Hematopoietic multipotent progenitor cell treated with erythropoietin and hydrocortisone succinate and interleukin-3 and kit ligand, for 17 days (in vitro differentiated cells): ENCODE results near the gene GRM7.

Experiments
- DNase-seq: peaks from one replicate; pipeline ENCODE4 v3.0.0-alpha.2; 2015; ENCODE audit warnings: low spot score

Gene GRM7

DNA sequence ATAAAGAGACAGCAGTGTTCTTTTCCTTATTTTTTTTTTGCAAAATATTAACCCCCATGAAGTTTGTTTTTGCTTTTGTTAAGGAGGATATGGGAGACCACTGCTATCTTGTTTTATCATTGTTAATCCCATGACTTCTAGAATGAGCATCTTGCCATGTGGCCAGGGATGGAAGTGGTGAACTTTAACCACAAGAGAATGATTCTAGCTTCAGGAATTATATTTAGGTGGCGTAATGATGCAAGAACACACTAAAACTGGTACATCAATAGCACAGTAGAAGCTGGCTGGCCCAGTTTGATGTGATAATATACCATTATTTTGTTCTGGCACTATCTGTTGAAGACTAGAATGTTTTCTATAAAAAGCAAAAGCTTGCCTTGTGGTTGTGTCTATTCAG is 720.9 kb downstream of the GRM7 start:
- DNase-seq = no peak

DNA sequence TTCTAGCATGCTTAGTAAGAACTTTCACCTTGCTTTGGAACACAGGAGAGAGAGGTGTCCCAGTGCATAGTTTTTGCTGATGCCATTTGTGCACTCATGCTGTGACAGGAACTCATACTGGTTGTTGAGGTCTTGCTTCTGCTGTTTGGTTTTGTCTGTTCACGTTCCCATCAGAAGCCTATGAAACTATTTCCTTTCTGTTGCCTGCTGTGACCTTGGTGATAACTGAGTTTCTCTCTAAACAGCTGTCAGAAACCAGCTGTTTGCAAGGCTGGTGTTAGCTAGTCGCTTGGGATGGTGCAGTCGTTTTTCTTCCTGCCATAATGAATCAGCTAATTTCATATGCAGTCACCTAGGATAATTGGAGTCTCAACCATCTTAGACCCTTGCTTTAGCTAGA is 724.1 kb downstream of the GRM7 start:
- DNase-seq = no peak

DNA sequence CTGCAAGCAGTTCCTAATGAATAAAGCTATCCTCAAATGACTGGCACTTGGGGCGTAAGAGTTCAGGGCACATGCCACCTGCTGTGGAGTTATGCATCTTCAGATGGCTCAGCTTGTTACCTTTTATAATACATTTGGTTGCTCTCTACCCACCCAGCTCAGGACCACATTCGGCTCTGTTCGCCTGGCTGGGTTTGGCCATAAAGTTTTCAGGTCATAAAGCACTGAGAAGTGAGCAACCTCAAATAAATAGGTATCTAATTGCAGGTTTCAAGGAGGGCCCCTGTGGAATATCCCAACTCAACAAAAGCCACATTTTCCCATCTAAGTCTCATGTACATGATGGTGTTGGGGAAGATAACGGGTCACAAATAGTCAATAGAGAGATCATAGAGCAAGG is 727.3 kb downstream of the GRM7 start:
- no peak for DNase-seq

DNA sequence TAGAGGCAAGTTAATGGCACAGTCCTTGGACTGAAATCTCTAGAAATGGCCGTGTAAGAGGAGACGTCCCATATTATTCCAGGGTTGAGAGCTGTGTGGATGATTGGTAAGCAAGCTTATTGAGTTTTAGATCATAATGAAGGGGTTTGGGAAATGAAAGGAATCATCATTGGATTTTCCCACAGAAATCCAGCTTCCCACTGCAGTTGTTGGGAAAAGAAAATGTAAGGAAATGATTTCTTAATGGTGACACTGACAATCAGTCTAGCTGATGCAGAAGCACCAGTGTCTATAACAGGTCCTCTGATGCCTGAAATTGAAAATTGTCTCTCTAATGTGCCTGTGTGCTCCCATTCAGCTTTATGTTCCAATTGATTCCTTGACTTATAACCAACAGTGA is 728.6 kb downstream of the GRM7 start:
- no peak for DNase-seq

DNA sequence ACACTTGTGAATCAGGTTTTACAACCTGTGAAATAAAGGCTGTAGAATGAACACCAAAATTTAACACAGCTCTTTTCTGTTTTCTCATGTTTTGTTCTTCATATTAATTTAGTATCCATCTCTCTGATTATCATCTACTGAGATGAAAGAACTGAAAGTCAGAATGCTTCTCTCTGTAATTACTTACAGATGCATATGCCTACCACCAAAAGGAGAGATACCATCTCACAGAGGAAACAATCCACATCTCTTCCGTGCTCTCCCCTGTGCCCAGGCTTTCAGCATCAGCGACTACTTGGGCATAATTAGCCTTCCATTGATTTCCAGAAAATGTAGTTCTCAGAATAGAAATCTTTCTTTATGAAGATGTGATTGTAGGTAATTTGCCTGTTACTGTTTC is 741.4 kb downstream of the GRM7 start:
- no peak for DNase-seq

DNA sequence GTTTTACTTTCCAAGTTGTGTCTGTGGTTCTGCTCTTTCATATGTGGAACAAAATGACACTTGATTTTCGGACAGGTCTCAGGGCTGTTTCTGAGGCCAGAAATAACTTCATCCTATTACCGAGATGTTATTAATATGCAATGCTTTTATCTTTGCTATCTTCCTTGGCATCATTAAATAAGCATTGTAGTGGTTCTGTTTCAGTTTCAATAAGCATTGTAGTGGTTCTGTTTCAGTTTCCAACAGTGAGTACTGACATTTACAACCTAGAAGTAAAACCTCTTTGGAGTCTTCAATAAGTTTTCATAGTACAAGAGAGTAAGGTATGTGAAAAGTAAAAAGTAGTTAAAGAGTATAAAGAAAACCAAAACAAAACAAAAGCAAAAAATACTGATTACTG is 746.2 kb downstream of the GRM7 start:
- no peak for DNase-seq

DNA sequence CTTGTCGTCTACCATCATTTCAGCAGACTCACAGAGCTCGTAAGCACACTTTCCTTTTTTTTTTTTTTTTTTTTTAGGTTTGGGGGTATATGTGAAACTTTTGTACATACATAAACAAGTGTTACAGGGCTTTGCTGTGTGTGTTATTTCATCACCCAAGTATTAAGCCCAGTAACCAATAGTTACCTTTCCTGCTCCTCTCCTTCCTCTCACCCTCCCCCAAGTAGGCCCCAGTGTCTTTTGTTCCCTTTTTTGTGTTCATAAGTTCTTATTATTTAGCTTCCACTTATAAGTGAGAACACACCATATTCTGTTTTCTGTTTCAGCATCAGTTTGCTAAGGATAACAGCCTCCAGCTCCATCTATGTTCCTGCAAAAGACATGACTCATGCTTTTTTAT is 746.8 kb downstream of the GRM7 start:
- DNase-seq = no peak

DNA sequence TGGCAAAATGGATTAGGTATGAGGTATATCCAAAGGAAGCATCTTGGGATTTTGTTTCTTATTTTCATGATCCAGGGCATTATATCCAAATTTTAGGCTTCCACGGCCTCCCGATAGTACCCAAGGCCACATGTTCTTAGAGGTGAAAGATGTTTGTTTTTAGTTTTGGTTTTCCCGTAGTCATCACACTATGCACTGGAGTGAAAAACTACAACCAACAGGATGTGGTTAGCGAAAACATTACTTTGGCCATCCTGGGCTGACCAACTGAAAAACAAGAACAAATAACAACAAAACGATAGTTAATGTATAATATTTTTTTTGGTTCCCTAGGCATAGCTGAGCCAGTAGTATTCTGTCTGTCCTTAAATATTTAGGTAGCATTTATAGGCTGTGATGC is 749.7 kb downstream of the GRM7 start:
- DNase-seq = no peak

DNA sequence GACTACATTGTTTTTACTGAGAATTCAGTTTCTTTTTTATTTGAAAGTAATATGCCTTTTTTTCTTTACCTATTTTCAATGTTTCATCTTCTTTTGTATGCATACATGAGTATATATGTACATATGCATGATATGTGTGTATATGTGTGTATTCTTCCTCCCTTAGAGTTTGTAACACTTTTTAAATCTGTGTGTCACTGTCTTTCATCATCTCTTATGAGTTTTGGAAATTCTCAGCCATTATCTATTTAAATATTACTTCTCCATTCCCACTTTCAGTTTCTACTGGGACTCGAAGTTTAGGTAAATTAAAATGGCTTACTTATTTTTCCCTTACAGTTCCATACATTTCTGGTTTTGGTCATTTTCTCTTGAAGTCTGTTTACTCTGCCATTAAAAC is 754.1 kb downstream of the GRM7 start:
- DNase-seq = no peak

DNA sequence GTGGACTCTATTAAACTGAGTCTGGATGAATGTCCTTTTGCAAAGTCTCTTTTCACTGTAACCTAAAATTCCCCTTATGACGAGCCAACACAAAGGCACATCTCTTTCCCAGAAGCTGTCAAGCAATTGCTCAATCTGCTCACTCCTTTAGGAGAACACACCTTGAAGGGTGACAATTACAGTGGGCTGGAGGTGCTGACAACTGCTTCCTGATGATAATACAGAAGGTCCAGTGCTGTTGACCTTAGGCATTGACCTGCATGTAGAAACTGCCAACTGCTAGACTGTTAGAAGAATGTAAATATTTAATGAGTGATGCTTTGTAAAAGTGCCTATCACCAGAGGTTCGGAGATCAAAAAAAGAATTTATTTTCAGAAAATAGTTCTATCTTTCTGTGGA is 757.7 kb downstream of the GRM7 start:
- no peak for DNase-seq

DNA sequence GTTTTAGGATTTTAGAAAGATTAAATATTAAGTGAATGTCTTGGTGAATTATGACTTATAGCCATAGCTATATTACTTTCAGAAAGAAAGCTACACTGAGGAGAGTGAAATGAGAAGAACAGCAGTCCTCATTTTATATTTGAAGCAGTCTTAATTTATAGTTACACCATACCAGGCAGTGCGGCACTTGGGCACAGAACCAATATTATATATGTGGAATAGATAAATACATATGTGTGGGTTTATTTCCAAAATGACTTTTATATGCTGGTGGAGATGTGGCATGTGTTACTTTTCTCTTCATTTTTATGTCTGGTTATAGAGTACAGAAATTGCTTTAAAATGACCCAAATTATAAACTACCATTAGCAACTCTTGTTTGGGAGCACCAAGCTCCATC is 759.5 kb downstream of the GRM7 start:
- DNase-seq = no peak

DNA sequence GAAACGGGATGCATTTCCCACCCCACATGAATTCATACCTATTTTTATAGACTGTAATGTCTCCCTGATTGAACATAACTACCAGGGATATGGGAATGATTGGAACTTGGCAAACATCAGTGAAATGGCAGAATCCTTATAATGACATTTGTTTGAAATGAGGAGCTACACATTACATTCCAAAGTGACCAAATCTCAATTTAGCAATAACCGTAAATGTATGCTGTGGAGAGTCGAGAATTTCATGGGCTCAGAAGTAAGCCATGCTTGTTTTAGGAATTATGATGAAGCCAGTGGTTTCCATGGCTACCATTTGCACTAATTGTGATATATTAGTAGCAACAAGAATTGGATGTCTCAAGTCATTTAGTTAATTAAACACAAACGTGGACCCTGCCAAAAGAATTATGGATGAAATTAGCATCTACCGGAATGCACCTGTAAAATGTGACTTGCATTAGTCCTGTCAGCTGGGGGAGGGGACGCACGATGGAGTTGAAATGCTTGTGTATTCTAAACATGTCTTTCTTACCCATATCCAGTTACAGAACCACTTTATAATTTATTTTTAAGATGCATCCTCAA is 760.2 kb downstream of the GRM7 start:
- DNase-seq = no peak

DNA sequence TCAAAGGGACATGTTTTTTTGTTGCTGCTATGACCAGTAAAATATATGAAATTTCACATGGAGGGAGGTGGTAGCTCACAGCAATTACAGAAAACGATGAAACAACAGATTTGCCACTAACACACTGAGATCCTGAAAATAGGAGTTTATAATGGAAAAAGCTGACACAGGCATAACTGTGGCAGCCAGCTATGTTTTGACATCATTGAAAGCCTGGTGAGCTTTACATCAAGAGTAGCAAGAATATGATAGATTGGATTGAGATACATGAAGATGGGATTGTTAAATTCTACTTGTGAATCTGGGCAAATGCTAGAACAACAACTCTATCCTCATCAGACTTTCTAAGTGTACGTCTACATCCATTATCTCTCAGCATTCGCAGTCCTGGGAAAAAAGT is 760.7 kb downstream of the GRM7 start:
- DNase-seq = no peak

DNA sequence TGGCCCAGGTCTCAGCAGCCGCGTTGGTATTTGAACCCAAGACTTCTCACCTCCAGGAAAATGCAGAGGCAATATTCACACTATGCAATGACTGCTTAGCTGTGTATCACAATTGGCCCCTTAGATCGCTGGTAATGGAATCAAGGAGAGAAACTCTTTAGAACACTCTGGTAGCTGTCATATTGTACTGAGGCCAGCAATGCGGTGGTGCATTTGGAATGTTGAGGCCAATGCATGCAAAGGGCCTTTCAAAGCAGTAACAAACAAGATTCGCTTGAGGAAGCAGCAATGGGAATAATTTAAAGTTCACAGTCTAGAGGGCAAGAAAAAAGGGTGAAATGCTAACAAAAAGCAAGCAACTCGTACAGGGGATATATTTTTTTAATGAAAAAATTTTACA is 764.1 kb downstream of the GRM7 start:
- no peak for DNase-seq

DNA sequence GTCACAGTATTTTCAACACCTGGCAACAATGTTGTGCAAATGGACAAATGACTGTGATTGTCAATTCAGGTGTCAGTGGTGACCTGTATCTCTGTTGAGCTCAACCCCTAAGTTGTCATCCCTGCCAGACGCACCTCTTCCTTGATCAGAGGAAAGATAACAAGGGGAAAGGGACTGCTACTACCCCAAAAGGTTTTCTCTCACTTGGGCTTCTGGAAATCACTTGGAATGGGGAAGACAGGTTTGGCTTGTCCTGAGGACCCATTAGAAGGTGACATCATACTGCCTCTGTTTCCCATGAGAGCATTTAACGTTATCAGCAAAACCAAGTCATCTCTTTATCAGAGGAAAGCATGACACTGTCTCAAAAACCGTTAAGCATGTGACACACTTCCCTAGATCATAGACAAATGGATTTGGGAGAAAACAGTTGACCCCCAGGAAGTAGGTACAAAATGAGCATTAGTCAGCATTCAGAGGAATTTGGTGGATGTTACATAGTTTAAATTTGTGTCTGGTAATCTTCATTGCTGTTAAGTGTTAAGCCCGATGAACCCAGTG is 769.5 kb downstream of the GRM7 start:
- DNase-seq = no peak

DNA sequence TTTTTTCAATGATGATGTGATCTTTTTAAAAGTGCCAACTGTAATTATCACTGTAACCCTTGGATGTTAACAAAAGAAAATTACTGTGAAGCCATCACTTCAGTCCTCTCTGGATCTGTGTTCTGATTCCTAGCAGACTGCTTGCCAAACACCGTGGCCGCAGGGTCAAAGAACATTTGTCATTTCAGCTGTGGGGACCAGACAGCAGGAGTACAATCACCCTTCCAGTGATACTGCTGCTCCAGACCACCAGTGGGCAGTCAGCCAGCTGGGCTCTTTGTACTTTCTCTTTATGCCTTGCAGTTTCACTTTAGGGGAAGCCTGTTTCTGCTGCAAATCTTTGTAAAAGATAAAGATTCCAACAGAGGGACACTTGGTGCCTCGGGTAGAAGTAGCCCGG is 770.0 kb downstream of the GRM7 start:
- DNase-seq = no peak

DNA sequence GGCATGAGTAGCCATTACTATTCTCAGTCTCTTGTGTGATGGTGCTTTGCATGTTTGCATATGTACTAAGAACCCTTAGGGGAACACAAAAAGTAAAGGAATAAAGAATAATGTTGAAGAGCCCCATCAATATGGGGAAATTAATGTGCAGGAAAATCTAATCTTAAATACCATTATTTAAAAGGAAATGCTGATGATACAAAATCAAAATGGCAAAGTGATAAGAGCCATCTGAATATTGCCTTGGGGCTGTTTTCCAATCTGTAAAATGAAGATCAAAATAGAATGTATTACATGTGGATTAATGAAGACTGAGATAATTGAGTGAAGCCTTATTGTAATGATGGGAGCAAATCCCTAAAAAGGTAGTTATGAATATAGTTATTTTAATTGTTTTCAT is 771.4 kb downstream of the GRM7 start:
- no peak for DNase-seq

DNA sequence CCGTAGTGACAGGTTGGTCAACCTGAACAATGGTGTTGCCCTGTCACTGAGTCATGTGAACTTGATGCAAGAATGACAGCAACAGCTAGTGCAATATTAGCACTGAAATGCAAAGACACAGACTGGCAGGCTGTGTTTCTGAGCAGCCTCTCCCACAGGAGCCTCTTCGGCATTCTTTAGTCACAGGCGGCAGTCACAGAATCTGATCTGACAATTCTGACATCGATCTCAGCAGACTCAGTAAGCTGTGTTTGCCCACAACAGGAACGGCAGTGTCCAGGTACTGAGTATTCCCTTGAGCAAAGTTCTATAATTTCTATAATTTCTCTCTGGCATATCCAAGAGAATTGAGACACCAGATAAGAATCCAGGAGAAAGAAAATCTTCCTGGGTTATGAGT is 776.8 kb downstream of the GRM7 start:
- no peak for DNase-seq

DNA sequence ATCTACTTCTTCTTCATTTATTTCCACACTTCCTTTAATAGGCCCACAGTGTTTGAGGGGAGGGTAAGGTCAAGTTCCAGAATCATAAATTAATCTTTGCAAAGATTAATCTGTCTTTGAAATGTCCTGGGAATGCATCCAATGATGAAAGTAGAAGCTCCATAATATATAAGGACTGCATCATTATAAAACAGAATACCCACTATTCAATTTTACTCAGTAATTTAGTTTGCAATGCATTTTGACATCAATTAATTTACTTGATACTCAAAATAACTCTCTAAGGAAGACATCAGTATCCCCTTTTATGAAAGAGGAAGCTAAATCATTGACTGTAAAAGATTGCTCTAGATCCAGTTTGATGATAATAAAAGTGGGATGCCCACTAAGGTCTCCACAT is 777.2 kb downstream of the GRM7 start:
- no peak for DNase-seq

DNA sequence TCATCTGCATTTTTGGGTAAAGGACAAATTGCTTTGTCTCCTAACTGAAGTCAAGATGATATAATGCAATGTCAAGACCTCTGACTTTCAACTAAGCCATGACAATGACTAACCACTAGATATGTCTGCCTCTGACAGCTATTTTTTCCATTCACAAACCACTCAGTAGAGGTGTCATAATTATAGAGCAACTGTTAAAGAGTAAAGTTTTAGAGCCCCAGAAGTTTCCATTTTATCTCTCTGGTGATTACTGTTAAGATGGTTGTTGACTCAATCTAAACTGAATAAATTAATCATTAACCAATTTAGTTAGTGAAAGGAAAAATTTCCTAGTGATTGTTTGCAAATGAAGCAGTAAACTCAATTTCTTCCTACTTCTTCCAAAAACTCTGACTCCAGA is 779.9 kb downstream of the GRM7 start:
- DNase-seq = no peak

DNA sequence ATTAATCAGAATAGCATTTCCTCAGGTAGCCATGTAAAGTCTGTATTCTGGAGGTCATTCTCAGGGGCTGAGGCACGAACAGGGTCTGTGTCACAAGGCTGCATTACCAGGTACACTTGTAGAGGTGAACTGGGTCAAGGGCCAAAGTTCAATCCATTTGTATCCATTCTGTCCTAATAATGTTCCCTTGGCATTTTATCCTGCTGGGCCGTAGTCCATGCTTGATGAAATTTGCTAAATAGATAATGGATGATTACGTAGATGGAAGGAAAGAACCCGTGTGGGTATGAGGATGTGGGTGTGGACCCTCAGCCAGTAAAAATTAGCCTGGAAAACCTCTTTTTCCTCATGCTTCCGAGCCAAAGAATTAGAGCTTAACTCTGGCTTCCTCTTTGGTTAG is 785.9 kb downstream of the GRM7 start:
- DNase-seq = no peak

DNA sequence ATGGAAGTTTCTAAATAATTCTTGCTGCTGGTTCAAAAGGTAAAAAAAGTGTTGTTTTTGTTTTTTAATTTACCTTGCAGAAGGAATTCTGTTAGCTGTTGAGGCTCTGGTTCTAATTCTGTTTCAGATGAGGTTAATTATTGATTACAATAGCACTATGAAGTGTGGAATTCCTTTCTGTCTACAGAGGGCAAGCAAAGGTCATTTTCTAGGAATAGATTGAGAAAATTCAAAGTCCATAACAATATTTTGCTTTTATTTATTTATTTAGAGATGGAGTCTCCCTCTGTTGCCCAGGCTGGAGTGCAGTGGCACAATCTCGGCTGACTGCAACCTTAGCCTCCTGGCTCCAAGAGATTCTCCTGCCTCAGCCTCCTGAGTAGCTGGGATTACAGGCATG is 789.6 kb downstream of the GRM7 start:
- DNase-seq = no peak

DNA sequence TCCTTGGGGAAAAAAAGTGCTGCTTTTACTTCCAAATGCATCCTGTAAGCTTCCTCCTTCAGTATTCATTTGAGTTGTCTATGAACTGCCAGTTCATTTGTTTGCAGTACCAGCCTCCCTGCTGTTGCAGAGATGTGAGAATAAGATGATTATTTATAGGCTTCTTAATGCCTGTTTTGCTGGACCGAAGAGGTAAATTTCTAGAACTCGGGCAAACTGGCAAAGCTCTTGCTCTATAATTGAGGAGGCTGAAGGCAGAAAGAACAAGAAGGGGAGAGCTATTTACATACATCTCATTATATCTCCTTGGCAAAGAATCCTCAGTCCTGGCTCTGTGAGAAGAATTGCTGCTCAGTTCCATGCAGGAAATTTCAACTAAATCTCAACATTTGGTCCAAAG is 790.4 kb downstream of the GRM7 start:
- no peak for DNase-seq

DNA sequence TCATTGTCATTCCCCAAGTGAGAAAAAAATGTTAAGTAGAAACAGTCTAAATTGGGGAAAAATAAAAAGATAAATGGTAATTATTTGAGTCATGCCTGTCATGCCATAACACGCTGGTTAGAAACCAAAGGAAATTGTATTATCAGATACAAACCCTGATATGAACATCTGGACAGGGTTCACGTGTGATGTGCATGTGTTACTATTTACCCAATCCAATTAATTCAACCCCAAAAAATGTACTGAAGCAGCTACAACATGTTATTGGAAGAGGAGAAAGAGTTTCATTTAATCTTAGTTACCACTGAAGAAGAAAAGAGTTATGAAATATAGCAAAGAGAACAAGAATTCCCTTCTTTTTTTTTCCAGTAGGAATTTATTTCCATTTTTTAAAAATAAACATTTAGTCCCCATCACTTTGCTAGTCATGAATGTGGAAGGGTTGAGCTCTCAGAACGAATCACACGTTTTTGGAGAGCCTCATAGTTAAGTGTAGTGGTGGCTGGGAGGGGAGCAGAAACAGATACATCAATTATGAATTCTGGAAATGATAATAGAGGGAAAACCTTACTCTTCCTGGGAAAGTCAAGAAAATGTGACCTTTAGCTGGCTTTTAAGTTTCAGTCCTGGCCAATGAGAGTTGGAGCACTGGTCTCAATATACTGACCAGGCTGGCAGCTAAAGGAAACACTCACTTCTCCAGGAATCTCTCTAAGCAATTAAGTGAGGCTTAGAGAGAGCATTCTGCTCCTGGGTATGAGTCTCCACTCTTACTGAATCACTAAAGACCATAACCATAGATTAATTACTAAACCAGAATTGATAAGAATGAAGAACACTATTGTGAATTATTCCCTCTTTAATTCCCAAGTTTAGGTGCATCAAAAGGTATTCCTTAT is 796.5 kb downstream of the GRM7 start:
- DNase-seq = no peak
